Daoy (cell line): ENCODE results near the gene BACE1. TPM values are rescaled to one million over a fixed set of nuclear protein-coding genes. Genes with fewer than 3 reads are reported as not detected.
"Not testable (repeated sequence)": the region's sequence is repeated elsewhere in the genome, so short reads cannot be mapped to it uniquely, and the experiment has no call there.

Experiments
- DNase-seq: peaks from one replicate; pipeline ENCODE4 v3.0.0-alpha.2; 2015; ENCODE audit warnings: low read depth
- total RNA-seq: library from RNA; depleted of rRNA; stranded (reverse); fragments of >200 nt; shearing (Covaris generic); gene quantifications from 2 replicates; pipeline ENCODE4 v1.2.3, GENCODE V29; 2014; rRNA removed

The BACE1 gene
- 9.3 and 14.8 TPM in 2 replicates for total RNA-seq

DNA sequence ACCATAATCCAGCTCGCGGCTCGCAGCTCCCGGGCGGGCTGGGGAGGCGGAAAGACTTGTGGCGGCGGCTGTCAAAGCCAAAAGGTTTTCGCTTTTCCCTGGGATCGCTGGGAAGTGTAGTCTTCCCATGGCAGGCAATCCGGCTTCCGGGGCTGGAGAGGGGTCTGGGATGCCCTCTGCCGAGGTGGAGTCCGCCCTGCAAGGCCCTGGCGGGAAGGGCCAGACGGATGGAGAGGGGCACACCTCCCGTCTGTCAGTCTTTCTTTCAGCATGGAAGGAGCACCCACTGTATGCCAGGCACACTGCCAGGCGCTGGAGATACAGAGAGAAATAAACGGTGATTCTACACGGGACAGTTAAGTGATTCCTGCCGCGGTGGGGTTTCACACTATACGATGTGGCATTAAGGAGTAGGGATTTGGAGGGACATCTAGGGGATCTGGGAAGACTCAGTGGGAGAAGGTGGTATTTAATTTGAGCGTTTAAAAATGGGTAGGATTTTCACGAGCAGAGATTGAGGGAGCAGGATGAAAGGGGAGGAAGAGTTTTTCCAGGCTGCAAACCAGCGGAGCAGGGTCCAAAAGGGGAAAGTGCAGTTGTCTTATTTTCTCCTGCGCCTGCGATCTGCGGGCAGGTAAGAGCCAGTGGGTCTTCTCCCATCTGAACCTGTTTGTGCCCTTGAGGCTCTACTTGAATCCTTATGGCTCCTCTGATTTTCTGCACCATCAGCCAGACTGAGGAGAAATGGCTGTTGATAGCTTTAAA, at the start of gene BACE1:
TSS of gene BACE1 (minus strand) at position 60 of the 765 bp plus-strand sequence. CDS start 461 bp downstream, outside the sequence.
- DNase-seq: peak; percentile 89

DNA sequence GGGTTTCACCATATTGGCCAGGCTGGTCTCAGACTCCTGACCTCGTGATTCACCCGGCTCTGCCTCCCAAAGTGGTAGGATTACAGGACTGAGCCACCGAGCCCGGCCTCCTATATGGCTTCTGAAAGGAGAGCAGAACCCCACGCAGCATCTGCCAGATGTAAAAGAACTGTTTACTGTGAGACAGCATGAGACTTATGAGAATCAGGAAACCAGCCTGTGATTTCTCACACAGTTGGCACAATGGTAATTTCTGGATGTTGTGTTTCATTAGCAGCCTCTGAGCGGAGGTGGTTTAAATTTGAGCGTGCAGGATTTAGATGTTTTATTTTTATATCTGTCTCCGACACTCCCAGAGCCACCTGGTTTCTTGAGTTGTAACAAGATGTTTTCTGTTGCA, 45.4 kb upstream of the BACE1 start:
- DNase-seq: no peak

DNA sequence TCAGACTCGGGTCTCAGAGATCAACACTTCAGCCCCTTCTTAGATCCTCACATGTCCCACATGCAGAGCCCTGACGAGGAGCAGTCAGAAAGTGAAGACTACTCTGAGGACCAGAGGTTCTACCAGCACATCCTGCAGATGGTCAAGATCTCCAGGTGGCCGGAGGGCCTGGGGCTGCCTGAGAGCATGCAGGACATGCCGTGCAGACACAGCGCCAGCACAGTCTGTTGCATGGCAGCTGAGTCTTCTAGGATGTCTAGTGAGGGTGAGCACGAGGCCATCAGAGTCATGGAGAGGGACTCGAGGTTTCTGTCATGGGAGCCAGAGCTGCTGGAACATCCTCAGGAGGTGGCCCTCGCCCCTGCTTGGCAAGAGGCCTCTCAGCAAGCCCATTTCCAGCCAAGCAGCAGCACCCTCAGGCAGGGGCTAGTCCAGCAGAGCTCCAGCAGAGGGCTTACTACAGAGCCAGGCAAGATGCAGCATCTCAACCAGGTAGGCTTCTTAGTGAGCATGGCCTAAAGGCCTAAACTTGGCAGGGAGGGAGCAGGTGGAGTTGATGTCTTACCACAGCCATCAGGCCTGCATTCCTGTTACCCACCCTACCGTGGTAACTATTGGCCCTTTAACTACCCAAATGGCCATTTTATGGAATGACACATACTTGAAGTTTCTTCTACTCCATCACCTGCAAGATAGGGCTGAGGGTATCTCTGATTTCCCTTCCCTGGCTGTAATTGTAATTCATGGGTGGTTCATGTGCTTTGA, 40.3 kb upstream of the BACE1 start:
- DNase-seq: no peak

DNA sequence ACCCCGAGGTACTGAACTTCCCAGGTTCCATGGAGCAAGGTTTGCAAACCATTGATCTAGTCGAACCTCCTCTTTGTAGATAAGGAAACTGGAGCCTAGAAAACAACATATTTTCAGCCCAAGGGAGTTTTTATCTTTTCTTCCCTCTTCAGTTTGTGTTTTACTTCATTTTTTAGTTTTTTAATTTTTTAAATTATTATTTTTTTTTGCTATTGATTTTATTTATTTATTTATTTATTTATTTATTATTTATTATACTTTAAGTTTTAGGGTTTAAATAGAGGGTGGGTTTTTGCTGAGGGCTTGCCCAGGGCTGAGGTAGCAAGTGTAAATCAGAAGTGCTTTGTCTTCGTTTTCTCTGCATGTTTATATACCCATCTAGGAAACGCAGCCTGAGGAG, 38.5 kb upstream of the BACE1 start:
- no peak for DNase-seq

DNA sequence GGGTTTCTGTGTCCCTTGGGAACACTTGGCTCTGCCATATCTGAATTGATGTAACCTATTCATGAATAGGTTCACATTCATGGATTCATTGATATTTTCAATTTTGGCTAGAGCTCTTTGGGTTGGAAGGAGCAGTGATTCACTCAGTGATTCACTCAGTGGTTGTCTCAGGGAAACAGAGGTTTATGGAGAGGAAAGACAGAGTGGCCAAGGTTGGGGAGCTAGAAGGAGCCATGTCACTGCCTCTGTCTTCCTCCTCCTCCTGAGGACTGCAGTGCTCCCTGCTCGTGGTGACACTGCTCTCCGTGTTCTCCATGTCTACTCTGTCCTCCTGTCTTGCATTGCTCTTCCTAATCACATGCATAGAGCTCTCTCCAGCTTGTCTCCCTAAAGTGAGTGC, 29.0 kb upstream of the BACE1 start:
- DNase-seq: no peak

DNA sequence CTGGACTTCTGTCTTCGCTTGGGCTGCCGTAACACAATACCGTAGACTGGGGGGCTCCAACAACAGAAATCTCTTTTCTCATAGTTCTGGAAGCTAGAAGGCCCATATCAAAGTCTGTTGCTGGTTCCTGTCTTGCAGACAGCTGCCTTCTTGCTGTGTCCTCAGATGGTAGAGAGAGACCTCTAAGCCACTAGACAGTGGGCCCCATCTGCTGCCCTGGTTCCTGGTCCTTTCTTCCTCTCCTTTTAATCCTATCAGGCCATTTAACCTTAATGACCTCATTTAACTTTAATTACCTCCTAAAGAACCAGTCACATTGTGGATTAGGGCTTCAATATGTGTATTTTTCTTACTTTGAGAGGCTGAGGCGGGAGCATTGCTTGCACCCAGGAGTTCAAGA, 21.0 kb upstream of the BACE1 start:
- no peak for DNase-seq

DNA sequence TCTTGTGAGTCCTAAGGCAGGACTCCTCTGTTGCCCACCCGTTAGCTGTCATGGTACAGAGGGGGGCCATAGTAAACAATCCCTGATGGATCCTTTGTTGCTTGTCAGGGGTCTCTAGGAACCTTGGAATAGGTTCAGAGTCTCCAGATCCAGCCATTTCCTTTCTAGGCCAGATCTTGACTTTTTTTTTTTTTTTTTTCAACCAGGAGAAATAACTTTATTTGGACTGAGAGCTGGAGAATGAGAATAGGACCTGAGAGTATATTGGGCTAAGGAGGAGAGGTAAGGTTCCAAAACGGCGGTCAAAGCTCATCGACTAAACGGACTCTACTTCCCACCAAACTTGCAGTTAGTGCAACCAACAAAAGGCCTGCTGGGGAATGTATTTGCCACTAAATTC, 19.3 kb upstream of the BACE1 start:
- no peak for DNase-seq

DNA sequence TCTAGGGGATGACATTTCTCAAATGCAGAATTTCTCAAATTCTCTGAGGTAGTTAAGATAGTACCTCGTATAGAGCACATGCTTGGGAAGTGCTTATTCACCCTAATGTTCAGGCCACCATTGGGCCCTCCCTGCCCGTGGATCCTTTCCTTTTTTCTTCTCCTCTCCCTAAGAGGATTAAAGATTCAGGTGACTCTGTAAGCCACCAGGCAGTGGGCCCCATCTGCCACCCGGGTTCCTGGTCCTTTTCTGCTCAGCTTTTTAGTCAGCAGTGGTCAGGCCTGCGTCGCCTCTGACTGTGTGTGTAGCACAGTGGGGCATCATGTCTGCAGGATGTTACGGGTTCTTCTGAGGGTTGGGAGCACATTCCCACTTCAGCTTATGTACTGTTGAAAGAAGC, 18.8 kb upstream of the BACE1 start:
- no peak for DNase-seq

DNA sequence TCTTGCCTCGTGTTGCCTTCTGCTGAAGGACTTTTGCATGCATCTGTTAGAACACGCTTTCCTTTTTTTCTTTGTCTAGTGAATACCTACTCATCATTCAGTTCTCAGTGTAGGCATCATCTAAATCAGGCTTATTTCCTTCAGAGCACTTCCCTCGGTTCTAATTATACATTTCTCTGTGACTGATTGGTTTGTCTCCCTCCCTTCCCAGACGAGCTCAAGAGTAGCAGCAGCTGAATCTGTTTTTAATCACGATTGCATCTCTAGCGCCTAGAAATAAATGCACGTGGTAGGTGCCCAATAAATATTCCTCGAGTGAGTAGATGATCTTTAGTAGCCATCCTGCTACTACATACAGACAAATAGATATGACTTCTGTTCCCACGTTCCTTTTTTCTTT, 17.9 kb upstream of the BACE1 start:
- no peak for DNase-seq

DNA sequence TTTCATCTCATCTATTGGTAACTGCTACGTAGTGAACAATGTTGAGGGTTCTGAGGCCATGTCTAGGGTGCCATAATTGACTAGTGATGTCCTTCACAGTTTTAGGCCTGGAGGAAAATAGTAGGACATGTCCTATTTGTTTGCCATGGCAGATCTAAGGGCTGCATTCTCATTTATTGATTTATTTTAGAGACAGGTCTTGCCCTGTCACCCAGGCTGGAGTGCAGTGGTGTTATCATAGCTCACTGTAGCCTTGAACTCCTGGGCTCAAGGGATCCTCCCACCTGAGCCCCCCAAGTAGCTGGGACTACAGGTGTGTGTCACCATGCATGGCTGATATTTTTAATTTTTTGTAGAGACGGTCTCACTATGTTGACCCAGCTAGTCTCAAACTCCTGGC, 16.8 kb upstream of the BACE1 start:
- DNase-seq: no peak

DNA sequence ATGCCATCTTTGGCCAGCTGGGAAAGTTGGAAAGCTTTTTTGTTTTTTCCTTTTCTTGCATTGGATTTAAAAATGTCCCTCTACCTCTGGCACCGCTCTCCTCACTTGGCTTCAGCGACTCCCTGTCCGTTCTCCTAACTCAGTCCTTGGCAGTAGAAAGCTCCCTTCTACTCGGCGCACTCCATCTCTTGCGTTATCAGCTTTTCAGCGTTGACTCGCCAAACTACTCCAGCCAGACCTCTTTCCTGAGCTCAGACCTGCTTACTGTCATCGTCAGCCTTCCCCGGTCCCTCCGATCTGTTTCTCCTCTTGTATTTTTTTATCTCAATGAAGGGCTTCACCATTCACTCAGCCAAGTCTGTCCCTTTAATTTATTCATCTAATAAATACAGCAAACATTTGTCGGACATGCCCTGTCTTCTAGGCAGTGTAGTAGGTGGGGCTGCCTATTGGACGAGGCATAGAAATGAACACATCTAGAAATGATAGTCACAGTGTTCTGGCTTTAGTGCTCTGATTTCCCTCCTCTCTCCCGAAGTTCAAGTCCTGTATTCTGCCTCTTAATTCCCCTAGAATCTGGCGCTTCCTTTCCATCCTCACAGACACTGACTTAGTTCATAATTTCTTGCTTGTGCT, 12.4 kb upstream of the BACE1 start:
- DNase-seq: peak; percentile 38

DNA sequence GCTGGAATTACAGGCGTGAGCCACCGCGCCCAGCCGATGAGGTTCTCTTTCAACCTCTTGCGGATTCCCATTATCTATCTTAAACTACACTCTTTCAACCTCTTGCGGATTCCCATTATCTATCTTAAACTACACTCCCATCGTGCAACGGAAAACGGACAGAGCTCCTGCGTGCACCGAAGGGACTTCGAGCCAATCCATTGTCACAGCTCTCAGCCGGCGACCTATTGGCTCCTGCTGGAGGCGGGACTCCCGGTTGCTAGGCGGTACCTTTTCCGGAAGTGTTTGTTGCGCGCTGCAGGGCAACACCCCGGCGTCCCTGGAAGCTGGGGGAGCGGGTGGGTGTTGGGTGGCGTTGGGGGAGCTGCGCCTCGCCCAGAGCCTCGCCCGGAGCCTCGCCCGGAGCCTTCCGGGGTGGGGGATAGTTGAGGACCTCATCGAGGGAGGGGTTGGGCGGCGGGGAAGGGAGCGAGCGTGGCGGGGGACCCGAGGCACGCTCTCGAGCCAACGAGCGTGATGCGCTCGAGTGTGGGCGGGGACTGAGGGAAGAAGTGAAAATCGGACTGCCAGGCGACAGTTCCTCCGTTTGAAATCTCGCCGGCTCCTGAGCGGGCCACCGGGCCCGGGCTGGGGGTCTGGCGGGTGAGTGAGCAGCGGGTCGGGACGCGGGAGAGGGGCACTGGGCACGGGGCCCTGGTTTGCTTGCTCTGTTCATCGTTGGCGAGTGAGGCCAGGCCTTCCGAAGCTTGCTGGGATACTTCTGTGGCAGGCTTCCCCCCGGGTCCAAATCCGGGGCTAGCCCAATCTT, 11.7 kb upstream of the BACE1 start, which contains the start of gene CEP164:
TSS of gene CEP164 (plus strand) at position 288 of the 808 bp plus-strand sequence. CDS start 10,733 bp downstream, outside the sequence.
- DNase-seq: peak; percentile 96

DNA sequence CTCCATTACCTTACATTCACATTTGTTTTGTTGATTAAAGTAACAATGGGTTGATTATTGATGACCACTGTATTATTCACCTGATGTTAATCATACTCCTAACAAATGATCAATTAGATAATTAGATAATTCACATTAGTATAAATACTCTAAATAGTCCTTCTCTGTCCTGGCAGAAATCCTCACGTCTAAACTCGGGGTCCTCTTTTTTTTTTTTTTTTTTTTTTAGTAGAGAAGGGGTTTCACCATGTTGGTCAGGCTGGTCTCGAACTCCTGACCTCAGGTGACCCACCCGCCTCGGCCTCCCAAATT, 11.2 kb upstream of the BACE1 start:
- DNase-seq: not testable (repeated sequence)

DNA sequence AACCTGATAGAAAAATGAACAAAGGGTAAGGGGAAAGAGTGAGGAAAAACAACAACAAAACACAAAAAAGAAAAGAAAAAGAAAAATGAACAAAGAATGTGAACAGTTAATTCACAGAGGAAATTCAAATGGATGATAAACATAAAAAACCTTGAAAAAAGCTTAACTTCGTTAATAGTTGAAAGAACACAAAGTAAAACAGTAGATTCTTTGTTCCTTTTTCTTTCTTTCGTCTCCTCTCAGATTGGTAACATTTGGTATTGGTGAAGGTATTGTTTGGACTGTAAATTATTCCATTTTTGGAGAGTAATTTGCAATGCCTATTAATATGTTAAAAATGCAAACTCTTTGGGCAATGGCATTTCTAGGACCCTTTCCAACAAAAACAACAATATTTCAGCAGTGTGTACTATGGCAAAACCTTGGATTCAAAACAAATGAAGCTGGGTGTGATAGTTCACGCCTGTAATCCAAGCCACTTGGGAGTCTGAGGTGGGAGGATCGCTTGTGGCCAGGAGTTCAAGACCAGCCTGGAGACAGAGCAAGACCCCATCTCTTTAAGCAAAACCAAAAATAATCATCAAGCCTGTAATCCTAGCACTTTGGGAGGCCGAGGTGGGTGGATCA, 3.3 kb upstream of the BACE1 start:
- DNase-seq: peak; percentile 14

DNA sequence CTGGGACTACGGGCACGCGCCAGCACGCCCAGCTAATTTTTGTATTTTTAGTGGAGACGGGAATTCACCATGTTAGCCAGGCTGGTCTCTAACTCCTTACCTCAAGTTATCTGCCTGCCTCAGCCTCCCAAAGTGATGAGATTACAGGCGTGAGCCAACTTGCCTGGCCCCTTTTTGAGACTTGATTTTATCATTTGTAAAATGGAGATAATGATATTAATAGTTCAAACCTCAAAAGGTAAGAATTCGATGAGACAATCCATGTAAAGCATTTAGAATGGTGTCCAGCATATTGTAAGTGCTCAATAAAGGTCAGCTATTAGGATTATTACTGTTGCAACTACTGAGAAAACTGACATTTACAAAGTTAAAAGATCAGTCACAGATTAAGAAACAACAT, 2.7 kb upstream of the BACE1 start:
- DNase-seq: no peak

DNA sequence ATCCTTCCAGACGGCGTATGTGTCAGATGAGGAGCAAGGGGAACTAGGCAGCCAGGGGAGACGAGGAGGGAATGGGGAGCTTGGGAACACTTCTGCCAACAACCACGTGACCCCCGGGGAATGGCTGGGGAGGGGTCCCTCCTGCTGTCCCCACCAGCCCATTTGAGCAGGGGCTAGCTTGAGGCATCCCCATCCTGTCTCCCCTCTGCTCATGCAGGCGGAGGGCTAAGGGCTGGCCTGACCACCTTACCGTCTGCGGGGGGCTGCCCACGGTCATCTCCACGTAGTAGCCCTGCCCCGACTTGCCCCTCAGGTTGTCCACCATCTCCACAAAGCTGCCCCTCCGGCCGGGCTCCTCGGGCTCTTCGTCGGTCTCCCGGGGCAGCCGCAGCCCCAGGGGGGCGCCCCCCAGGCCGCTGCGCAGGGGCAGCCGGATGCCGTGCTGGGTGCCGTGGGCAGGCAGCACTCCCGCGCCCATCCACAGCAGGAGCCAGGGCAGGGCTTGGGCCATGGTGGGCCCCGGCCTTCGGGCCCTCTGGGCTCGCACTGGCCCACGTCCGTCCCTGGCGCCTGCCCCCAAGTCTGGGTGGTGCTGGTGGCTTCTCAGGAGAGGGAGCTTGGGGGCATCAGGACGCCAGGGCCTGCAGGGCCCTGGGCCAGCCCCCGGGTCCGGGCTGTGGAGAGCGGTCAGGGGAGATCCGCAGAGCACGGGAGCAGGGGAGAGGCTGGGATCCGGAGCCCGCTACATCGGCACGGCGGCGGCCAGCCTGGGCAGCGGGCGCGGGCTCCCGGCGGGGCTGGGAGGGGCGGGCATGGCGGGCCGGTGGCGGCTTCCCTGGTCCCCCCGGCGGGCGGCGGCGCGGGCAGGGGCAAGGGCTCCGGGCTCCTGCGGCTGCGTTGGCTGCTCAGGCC, 515 bp downstream of the BACE1 start:
- DNase-seq: peak; percentile 19

DNA sequence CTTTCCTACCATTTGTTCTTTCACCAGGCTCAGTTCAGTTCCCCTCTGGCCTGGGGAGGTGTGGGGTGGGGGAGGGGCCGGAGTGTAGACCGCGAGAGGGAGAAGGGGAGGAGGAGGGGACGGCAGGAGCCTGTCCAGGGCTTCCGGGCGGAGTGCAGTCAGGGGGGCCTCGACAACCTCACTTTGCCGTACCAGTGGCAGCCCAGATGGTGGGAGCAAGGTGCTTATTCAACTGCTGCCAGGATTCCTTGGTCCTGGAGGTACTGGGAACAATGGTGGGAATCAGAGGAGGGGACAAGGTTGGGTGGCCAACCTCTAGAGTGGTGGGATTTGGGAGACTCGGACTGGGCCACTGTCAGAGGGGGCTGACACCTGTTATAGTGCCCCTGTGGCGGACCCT, 1.2 kb downstream of the BACE1 start:
- DNase-seq: peak; percentile 17

DNA sequence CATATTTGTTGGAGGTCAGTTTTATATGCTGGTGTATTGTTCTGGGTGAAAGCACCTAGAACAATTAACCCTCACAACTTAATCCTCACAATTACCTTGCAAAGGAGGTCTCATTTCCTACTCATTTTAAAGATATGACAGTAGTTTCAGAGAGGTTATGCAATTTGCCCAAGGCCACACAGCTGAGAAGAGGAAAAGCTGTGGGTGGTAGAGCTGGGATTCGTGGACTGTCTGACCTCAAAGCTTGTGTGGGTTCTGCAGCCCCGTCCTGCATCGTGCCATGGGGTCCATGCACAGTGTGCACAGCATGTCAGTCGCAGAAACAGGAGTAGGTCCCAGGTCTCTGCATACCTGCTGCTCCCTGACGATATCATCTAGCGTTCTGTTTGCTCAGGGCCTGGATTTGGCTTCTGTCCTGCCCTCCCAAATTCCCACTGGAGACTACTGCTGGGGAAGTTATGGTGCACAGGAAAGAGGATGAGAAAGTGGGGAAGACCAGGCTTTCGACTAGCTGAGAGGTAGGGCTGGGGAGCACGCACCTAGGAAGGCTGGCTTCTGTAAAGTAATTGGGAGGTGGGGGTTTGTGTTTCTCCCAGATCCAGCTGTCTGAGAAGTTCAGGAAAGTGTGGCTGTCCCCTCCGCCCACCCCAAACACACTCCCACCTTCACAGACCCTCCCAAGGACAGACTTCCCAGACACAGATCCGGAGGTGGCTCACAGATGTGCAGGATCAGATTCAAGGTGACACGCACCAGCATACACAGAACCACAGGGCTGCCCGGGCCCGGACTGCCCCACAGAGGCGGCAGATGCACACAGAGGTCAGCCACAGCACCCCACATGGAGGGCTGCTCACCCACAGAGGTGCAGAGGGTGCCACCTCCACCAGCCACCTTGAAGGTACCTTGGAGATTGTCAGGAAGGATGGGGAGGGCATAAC, 2.0 kb downstream of the BACE1 start:
- DNase-seq: no peak

DNA sequence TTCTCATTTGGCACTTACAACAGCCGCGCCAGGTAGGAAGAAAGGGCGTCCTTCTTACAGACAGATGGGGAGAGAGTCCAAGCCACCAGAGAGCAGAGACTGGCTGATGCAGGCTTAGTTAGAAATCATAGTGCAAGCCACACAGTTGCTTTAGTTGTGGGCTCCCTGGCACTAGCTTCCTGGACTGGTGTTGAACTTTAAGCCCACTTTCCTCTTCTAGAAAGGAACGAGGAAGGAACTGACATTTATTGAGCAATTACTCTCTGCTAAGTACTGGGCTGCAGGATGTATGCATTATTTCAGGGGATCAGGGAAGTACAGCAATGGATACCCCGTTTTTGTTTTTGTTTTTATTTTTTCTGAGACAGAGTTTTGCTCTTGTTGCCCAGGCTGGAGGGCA, 3.0 kb downstream of the BACE1 start:
- DNase-seq: no peak
